Activated CD4-positive, alpha-beta T cell treated with anti-CD3 and anti-CD28 coated beads, Interleukin-2, Interleukin-6, amounts not matched to agents 100 ng/mL and 50 ng/mL, durations not matched to agents 16 hours and 8 hours (primary cell): ENCODE data around the gene PHEX.
A peak's percentile ranks its signal among the peaks of the same experiment; 100 is the strongest.

Source experiments
- DNase-seq: peaks from one replicate; pipeline ENCODE4 v3.0.0-alpha.2; 2020

Gene PHEX

GRCh38 chrX:22041907-22042530 is 9.9 kb downstream of the PHEX start:
- DNase-seq, result no peak

DNA sequence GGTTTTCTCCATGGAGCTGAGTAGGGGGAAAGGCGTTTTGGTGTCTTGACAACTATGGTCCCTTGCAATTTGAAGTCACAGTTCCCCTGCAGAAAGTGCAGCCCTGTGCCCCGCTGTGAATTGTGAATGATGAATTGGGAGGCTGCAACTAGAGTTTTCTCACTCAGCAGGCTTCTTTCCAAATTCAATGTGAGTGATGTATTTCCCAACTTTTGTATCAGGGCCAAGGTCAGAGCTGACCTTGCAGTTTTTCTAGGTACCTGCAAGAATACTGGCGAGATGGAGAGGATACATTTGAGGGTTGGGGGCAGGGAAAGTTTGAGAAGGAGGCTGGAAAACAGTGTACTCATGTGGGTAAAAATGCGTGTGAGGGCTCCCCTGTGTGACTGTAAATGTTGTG is 11.7 kb downstream of the PHEX start:
- DNase-seq, result no peak

GRCh38 chrX:22047468-22047867 is 15.3 kb downstream of the PHEX start:
- DNase-seq, result no peak

- no peak for DNase-seq
These were observed 21.4 kb downstream of the PHEX start for GRCh38 chrX:22053481-22053880.

DNA sequence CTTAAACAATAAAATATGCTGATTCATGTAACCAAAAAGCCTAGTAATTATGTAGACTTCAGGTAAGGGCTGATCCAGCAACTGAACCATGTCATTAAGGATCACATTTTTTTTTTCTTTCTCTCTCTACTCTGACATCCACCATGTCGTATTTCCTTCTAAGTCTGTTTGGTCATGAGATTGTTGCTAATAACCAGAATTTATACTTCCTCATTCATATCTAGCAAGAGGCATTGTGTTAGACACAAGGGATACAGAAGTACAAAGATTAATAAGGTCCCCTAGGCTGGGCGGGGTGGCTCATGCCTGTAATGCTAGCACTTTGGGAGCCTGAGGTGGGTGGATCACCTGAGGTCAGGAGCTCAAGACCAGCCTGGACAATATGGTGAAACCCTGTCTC is 24.1 kb downstream of the PHEX start:
- no peak for DNase-seq

DNA sequence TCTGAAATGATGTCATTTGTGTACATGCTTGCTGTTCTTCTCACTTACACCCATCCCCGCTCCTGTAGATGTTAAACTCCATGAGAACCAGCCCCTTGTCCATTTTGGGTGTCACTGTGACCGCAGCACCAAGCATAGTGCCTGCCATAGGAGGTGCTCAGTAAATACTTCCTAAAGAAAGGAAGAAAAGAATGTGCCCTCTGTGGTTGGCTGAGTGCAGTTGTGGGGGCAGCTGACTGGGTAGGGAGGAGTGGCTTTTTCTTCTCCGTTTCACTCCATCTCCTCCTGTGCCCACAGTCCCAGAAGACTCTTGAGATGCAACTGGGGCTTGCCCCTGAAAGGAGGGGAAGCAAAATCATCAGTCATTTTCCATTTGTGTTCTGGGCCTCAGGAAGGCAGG is 25.5 kb downstream of the PHEX start:
- DNase-seq, result no peak

DNA sequence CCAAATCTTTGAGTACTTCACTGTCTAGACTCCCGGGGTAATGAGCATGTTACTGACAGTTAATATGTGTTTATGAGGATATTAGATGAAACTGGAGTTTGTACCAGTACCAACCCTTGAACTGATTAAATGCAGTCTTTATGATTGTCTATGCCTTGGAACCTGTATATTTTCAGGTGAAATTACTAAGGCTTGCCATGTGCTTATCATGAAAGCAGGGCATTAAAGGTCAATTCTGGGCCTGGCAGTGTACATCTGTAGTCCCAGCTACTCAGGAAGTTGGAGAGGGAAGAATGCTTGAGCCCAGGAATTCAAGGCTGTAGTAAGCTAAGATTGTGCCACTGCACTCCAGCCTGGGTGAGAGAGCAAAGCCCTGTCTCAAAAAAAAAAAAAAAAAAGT is 27.6 kb downstream of the PHEX start:
- no peak for DNase-seq

- peak; percentile 54 for DNase-seq
These were observed 28.5 kb downstream of the PHEX start for GRCh38 chrX:22060415-22061280.

DNA sequence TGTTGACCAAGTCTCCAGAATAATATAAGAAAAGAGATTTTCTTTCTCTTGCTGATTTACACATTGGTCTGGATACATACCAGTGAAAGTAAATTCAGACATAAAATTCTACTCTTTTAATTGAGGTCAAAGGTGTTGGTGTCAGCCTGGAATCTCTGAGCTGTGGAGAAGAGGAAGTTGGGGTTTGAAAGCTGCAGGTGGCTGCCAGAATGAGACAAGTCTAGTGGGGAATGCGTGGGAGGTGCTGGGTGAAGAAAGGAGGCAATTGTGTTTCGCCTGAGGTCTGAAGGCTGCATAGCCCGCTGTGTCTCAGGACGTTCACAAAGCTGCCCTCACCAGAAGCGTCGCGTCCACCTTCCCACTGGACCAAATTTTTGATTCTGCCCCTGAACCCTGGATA is 31.2 kb downstream of the PHEX start:
- peak; percentile 42 for DNase-seq

DNA sequence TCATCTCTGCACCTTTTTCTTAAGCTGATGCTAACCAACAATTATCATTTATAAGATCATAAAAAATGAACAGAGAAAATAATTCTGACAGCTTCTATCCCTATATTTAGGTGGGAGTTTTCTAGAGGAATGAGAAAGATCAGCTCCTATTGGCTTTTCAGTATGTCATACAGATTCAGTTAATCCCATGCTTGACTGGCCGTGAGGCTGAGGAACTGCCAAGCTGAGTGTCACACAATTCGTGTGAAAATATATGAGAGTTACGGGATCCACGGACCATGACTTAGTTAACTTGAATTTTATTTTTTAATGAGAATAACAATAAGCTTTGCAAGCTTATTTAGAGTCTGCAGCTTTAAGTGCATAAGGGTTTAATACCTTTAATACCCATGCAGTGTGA is 37.5 kb downstream of the PHEX start:
- DNase-seq, result no peak

- no peak for DNase-seq
These were observed 41.8 kb downstream of the PHEX start for GRCh38 chrX:22073928-22074327.

DNA sequence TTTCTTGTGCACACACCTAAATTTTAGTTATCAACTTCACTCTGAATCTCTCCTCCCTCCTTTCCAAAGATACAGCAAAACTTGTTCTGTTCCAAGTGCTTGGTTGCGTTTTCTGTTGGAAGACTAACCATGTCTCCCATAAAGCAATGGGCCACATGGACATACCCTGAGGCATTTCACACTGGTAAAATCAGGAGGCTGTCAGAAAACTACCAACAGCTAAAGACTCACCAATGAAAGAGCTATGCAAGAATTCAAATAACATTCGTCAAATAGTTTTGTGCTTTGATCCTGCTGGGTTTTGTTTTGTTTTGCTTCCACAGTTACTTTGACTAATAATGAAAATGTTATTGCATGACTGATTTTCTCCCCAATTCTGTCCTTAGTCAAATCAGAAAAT is 46.0 kb downstream of the PHEX start:
- DNase-seq, result peak; percentile 3

DNA sequence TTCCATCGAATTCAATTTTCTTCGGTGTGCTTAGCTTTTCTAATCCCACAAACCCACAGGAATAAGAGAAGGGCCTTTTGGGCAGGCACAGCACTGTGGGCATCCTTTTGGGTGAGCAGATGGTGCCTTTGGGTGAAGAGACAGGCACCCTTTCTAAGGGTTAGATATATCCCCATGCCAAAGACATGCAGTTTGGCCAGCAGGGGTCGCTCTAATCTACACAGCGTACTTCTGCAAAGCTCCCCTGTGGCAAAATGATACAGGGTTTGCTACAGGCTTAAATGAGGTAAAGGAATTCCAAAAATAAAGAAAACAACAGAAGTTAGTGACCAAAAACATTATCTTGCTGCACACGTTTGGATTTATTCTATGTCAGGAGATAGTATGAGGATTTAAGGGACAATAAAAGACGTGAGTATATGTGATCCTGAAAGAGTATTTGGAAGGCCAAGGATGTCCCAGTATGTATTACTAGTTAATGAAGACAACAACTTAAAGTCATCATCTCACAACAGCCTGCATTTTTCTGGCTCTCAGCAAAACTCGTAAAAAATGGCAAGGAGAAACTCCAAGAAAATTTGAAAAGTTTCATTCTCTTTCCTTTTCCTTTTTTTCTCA is 49.5 kb downstream of the PHEX start:
- DNase-seq, result peak; percentile 59

DNA sequence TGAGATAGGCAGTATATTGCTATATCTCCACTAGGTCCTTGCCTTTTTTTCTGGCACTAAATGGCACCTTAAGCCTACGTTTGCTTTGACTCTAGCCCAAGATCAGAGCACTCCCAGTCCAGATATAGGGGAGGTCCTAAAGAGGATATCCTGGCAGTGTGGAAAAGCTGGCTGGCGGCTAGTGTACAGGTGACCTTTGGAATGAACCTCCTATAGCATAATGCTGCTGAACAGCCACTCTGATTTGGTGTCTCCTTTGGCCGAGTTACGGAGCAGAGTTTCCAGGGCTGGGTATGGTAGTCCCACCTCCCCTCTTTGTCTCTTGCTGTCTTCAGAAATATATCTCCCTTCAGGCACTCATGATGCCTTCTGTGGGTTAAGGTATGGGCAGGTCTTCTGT is 53.9 kb downstream of the PHEX start:
- no peak for DNase-seq

GRCh38 chrX:22087011-22087557 is 55.0 kb downstream of the PHEX start:
- DNase-seq, result no peak

DNA sequence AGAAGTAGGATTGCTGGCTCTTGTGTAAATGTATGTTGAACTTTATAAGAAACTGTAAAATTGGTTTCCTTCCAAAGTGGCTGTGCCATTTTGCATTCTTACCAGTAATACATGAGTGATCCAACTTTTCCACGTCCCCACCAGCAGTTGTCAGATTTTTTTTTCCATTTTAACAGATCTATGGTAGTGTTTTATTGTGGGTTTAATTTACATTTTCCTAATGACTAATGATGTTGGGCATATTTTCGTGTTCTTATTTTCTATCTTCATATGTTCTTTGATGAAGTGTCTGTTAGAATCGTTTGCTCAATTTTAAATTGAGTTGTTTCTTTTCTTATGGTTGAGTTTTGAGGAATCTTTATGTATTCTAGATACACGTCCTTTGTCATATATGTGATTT is 56.2 kb downstream of the PHEX start:
- no peak for DNase-seq

DNA sequence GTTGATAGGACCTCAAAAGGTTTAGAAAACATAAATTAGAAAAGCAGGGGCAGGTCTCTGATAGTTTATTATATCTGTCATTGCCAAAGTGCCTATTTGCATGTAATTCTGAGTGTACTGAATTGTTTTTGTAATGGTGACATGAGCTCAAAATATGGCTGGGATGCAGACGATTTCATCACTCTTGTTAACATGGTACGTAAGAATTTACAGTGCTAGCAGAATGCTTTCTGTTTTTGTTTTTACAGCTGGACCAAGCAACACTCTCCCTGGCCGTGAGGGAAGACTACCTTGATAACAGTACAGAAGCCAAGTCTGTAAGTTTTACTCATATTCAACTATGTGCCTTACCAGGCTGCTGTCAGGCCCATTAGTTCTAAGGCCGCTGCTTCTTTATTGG is 58.1 kb downstream of the PHEX start:
- DNase-seq, result no peak

GRCh38 chrX:22093550-22093949 is 61.4 kb downstream of the PHEX start:
- no peak for DNase-seq

GRCh38 chrX:22095286-22095685 is 63.2 kb downstream of the PHEX start:
- DNase-seq, result no peak

- no peak for DNase-seq
These were observed 63.7 kb downstream of the PHEX start for GRCh38 chrX:22095856-22096255.

DNA sequence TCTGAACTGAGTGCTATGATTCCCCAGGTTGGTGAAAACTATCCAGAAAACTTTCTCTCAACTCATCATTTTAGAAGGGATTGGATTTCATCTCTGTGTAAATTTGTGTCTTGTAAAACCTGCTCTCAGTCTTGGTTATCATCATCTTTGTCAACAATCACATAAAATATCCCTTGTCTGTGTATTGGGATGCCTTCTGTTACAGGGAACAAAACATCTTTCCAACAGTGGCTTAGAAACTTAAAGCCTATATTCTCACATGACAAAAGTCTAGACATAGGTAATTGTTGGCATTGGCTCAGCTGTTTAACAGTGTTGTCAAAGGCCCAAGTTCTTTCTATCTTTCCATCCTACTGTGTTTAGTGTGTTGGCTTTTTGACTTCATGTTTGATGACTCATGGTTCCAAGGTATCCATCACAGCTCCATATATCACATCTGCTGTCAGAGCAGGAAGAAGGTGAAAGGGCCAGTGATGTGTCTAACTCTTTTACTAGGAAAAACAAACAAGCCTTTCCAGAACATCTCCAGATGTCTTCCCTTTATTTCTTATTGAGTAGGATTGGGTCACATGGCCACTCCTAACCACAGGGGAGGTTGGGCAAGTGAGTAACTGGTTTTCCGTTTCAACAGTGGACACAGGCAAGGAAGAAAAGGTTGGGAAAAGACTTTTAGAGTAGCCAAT is 65.0 kb downstream of the PHEX start:
- DNase-seq, result no peak

GRCh38 chrX:22105231-22105630 is 73.1 kb downstream of the PHEX start:
- DNase-seq, result no peak

DNA sequence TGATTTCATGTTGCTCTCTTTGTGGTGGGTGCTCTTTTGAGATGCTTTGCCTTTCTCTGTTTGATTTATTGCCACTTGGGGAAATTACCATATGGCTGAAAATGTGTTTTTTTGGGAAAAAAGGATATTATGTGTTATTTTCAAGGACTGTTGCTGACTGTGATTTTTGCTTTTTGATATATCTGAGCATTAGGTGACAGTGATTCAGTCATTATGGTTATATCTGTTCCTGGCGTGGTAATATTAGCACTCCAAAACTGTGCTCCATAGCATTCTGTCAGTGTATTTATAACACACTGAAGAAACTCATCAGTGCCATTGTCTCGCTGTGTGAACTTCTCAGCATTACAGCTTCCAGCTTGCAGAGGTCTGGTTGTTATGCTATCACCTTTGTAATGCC is 73.8 kb downstream of the PHEX start:
- no peak for DNase-seq
